NCI-H524 treated with DMSO at 0.1 percent for 48 hours (cell line): ENCODE results near the gene C1QTNF3.
"Not testable (repeated sequence)": the region's sequence is repeated elsewhere in the genome, so short reads cannot be mapped to it uniquely, and the experiment has no call there.

ENCODE experiments used
- DNase-seq: peaks from one replicate; lab custom pipeline; 2025; lab: John Stamatoyannopoulos, UW

The C1QTNF3 gene, protein sequence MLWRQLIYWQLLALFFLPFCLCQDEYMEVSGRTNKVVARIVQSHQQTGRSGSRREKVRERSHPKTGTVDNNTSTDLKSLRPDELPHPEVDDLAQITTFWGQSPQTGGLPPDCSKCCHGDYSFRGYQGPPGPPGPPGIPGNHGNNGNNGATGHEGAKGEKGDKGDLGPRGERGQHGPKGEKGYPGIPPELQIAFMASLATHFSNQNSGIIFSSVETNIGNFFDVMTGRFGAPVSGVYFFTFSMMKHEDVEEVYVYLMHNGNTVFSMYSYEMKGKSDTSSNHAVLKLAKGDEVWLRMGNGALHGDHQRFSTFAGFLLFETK

DNA sequence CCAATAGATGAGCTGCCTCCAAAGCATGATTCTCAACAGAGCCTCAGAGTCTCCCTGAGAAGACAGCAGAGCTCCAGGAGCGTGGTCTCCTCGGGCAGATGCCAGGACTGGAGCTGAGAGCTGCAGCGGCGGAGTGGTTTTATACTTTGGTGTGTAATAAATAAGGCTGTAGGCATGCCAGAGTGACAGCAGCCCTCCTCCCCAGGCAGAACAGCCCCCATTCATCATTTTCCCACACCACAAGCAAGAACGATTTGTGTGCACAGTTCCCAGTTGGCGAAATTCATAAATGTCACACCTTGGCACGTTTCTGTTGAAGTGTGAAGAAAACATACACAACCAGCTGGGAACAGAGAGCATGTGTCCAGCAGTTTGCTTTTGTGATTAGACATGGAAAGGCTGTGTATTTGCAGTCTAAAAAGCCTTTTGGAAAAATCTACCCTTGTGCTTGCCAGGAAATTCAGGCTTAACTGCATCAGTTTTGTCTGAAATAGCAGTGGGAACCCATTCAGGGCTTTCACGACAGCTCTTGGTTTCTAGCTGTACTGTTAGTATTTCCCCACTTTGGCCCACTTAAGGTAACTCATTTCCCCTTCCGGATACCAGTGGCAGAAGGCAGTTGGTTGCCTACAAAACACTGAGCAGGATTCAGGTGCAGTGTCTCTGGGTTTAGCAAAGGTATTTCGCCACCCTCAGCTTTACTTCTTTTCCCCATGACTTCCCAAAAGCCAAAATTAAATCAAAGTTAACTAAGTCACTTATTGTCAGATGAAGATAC lies at the start of gene C1QTNF3:
C1QTNF3 (minus strand) TSS at position 115 of the 778 bp plus-strand sequence; CDS start at position 27, 88 bp downstream.
- DNase-seq = no peak

DNA sequence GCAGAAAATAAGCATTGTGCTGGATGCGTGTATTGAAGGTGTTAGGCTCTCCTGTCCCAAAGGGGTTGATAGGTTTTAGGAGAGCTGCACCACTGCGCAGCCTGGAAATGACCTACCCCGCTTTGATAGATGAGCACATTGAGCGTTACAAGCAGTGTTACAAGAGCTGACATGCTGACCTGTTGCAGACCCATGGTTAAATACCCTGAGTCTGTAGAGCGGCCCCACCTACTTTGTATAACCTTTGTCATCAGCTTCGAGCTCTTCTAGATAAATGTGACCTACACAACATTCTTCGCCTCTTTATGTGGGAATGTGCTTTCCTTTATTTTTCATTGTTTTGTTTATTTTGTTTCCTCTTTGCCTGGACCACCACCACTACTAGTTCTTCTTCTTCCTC lies 48.0 kb upstream of the C1QTNF3 start:
- DNase-seq = not testable (repeated sequence)

DNA sequence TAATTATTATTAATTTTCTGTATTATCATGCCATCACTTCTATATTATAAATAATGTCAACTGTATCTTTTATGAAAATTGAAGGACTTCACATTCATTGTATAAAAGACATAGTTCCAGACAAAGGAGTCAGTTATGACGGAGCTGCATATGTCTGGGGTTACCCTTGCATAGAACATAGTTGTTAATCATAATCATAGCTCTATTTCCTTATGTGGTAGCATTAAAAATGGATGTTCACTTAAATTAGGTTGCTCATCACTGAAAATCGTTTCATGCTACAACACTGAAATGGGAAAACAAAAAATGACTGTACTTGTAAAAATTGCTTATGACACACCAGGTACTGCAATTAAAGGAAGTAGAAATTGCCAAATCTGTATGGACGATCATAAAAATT lies 46.8 kb upstream of the C1QTNF3 start:
- DNase-seq = not testable (repeated sequence)

GRCh38 chr5:34087728-34088127 lies 44.7 kb upstream of the C1QTNF3 start:
- DNase-seq = peak; percentile 28

DNA sequence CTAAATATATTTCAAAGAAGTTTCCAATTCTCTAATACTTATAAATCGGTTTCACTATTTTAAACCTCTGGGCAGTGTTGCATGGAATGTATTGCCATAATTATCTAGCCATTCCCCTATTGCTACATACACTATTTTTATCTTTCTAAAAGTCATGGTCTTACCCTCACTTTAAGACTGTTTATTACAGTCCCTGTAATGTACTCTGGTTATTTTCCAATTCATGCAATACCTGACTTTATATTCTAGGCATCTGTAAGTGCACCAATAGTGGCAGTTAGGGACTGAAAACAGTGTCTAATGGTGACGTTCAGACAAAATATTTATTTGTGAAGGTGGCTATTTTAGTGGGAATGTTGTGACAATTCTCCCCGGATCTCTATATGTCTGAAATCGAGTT lies 40.9 kb upstream of the C1QTNF3 start:
- DNase-seq = not testable (repeated sequence)

DNA sequence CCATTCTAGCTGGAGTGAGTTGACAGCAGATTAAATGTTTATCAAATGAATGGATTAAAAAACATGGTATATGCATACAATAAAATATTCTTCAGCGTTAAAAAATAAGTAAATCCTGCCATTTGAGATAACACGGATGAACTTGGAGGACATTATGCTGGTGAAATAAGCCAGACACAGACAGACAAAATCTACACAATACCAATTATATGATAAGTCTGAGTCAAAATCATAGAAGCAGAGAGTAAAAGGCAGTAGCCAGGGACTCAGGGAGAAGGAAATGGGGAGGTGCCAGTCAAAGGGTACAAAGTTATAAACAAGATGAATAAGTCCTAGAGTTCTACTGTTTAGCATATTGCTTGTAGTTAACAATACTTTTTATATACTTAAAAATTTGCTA lies 36.5 kb upstream of the C1QTNF3 start:
- not testable (repeated sequence) for DNase-seq

- not testable (repeated sequence) for DNase-seq
These were observed 34.6 kb upstream of the C1QTNF3 start for GRCh38 chr5:34077636-34078035.

DNA sequence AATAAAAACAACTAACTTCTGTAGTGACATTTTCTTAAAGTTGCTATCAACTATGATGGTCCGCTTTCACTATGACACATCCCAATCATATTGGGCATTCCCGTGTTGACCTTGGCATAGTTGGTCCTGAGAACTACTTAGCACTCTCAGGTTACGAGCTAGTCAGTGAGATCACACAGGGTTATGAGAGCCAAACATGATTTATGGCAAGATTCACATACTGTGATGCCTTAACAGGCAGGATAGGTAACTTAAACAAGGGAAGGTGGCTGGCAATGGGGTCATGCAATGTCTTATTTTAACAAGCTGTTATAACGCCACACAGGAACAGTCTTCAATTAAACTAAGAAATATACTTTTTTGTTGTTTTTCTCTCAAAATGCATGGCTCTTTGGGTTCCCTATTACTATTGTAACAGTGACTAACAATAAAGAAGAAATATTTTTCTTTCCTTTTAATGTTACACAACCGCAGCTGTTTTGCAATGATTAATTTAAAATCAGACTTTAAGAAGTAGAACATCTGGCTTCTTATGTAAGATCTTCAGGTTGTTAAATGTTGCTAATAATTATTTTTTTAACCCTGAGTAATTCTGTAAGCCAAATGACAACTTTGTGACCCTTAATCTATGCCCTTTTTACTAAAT lies 33.8 kb upstream of the C1QTNF3 start:
- not testable (repeated sequence) for DNase-seq

DNA sequence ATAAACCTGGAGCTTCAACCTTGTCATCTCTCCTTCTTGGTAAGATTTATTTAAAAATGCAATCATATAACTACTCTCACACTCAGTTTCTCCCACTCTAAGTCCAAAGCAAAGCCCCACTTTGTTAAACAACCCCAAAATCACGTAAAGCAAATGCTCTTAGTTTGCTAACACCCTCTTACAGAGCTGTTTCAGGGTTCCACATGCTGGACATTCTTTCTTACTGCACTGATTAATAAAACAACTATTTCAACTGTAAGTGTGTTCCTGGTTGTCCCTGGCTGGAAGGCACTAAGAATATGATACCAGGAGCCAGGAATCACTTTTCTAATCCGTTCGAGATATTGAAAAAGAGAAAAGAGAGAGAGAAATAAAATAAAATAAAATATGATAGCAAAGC lies 31.5 kb upstream of the C1QTNF3 start:
- DNase-seq = not testable (repeated sequence)

- DNase-seq = not testable (repeated sequence)
These were observed 31.1 kb upstream of the C1QTNF3 start for GRCh38 chr5:34074071-34074470.

DNA sequence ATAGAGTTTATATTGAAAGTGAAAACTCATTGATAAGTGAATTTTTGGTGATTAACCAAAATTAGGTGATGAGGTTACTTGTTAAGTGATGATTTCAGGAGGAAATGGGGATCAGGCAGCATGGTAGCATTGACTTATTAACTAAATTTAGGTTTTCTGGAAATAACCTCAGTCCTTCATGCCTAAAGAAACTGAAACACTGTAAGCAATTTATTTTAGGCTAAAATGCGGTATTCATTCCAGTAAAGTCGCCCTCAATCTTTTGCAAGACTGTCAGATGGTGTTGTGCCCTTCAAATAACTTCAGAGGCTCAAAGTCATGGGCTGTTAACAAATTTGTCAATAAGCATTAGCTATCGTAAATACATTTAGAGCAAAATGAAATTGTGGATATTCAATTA lies 27.6 kb upstream of the C1QTNF3 start:
- DNase-seq = not testable (repeated sequence)

- DNase-seq = no peak
These were observed 21.6 kb upstream of the C1QTNF3 start for GRCh38 chr5:34064656-34065055.

GRCh38 chr5:34062419-34062818 lies 19.4 kb upstream of the C1QTNF3 start:
- DNase-seq = no peak

DNA sequence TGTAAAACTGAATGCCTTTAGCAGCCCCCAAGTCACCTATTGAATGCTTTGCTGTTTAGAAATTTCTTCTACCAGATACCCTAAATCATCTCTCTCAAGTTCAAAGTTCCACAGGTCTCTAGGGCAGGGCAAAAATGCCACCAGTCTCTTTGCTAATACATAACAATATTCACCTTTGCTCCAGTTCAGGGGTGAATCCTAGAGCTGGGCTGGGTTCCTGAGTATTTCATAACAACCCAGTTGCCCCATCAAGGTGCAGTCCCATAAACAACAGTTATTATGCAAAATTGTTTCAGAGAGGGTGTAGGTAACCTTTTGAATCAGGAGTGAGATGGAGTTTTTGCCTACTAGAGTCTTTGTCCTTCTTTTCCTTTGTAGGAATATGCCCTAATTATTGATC lies 19.0 kb upstream of the C1QTNF3 start:
- no peak for DNase-seq

GRCh38 chr5:34059977-34060376 lies 17.0 kb upstream of the C1QTNF3 start:
- no peak for DNase-seq

- no peak for DNase-seq
These were observed 15.5 kb upstream of the C1QTNF3 start for GRCh38 chr5:34058532-34058931.

DNA sequence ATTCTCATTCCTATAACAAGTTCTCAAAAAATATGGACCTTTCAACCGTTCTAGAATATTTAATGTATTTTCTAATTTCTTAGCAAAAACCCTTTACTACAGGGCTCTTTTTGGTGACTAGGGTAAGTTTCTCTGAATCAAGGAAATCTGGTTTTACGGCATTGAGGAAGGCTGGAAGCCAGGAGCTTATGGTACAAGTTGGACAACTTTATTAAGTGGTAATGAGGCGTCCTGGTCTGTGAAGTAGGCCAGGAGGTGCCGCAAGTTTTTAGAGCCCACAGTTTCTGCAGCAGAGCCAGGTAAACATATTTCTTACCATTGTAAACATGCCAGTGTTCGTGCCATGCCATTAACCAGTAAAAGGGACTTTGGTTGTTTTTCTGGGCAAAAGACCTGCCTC lies 14.6 kb upstream of the C1QTNF3 start:
- DNase-seq = no peak

DNA sequence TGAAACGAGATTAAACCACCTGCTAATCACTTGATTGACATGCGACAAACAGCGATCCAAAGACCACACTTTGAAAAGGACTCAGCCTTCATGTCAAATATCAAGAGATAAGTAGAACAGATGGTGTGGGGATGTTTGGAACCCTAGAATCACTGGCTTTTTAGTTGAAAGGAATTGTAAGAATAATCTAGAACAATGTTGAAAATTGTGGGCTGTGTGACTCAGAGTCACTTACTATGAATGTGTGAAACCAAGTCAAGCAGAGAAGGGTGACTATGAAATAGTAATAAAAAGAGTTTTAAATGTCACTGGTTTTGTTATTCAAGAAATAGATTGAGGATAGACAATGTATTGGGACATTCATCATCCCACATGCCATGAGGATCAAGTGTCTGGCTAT lies 14.1 kb upstream of the C1QTNF3 start:
- DNase-seq = no peak

DNA sequence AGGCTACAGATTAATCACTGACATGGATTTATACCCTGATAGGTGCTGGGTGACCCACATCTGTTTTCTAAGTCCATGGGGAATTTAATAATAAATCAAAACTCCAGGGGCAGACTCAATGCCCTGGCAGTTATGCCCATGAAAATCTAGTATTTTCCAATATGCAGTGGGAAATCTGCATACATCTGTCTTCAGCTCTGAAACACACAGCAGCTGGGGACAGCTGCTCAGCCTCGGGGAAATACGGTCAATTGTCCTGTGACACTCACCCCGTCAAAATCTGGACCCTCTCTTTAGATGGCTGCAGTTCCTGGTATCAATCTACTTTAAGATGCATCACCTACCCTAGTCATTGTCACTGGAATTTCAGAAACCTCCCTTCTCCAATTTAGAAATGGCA lies 12.7 kb upstream of the C1QTNF3 start:
- no peak for DNase-seq

DNA sequence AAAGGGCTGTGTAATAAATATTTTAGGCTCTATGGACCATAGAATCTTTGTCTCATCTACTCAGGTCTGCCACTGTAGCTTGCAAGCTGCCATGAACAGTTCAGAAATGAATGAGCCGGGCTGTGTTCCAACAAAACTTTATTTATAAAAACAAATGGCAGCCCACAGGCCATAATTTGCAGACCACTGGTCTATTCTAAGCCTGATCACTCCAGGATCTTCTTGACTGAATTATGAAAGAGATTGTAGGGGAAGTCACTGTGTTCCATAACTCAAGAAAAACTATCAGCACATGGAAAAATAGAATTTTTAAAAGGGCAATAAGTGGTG lies 11.4 kb upstream of the C1QTNF3 start:
- no peak for DNase-seq

DNA sequence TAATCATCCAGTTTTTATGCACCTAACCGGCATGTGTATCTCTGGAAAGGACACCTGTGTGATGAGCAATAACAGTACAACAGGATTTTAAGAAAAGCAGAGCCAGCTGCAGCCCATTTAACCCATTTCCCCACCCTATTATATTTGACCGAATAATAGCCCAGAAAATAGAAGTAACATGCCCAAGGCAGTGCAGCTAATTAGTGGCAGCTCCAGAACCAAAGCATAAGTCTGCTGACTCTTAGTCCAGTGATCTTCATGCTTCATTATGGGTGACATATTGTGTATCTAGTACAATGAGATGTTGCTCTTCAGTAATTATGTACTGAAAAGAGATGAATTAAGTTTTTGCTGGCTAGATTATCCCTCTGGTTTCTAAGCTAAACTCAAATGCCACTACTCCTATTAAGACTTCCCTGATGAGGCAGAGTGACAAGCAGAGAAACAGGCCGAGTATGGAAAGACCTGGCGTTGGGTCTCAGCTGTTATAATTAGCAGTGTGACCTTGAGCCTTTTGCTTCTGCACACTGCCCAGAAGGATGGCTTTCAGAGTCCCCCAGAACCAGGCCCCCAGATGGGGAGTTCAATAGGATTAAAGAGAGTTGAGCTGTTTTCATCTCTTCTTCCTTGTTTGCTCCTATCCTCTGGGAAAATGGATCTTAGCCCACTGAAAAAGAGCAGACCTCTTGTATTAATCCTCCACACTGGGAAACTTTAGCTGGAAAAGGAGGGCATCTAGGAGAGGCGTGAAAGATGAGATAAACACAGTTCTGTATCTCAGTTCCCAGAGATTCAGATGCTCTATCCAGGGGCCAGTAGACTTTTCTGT lies 10.8 kb upstream of the C1QTNF3 start:
- peak; percentile 46 for DNase-seq

- no peak for DNase-seq
These were observed 10.1 kb upstream of the C1QTNF3 start for GRCh38 chr5:34053133-34053532.
